OCI-LY3 (cell line): Measurements from ENCODE around the gene CHRM5.

Experiments
- H2AFZ ChIP-seq: fragments of 200-600, 300-600 bp; shearing (Covaris generic); 2 replicates; pipeline ENCODE4 v1.6.0; 2014; ENCODE audit warnings: antibody characterized with exemption, low read depth, low read length
- H3K27ac ChIP-seq: fragments of 200-600, 300-600 bp; sonication (generic); 2 replicates; pipeline ENCODE4 v1.5.1; 2014; ENCODE audit warnings: mild to moderate bottlenecking, low read length, moderate library complexity, mixed read lengths
- H3K27me3 ChIP-seq: fragments of 200-600, 300-600 bp; sonication (generic); 2 replicates; pipeline ENCODE4 v1.6.1; 2014; ENCODE audit warnings: low read depth, low read length, mixed read lengths
- H3K36me3 ChIP-seq: fragments of 200-600, 300-600 bp; sonication (generic); replicated peaks from 2 replicates; pipeline ENCODE3; 2014; ENCODE audit warnings: low read depth, low read length, mixed read lengths
- H3K4me1 ChIP-seq: fragments of 300-600, 200-600 bp; sonication (generic); 2 replicates; pipeline ENCODE4 v1.6.1; 2014; ENCODE audit warnings: low read length, mixed read lengths
- H3K4me2 ChIP-seq: fragments of 200-600, 300-600 bp; sonication (generic); 2 replicates; pipeline ENCODE4 v1.6.1; 2014; ENCODE audit warnings: low read length, mixed read lengths
- H3K4me3 ChIP-seq: fragments of 300-600, 200-600 bp; sonication (generic); 2 replicates; pipeline ENCODE4 v1.5.1; 2014; ENCODE audit warnings: antibody characterized with exemption, mild to moderate bottlenecking, low read length, moderate library complexity
- H3K79me2 ChIP-seq: fragments of 300-600, 200-600 bp; shearing (Covaris generic); 2 replicates; pipeline ENCODE4 v1.6.1; 2014; ENCODE audit warnings: mild to moderate bottlenecking, low read length, mixed read lengths
- H3K9ac ChIP-seq: fragments of 300-600, 200-600 bp; shearing (Covaris generic); 2 replicates; pipeline ENCODE4 v1.6.0; 2014; ENCODE audit warnings: mild to moderate bottlenecking, low read length, moderate library complexity
- H3K9me3 ChIP-seq: fragments of 200-600, 300-600 bp; shearing (Covaris generic); 2 replicates; pipeline ENCODE4 v1.6.1; 2014; ENCODE audit warnings: low read length, mixed read lengths; ENCODE audit not compliant: insufficient read depth
- H4K20me1 ChIP-seq: fragments of 200-600, 300-600 bp; sonication (generic); 2 replicates; pipeline ENCODE4 v1.6.1; 2016; ENCODE audit warnings: low read length, mixed read lengths; ENCODE audit not compliant: insufficient read depth
- CTCF ChIP-seq: fragments of 200-600, 300-600 bp; sonication (generic); IDR thresholded peaks from 2 replicates; pipeline ENCODE4 v1.5.1; 2014; ENCODE audit warnings: antibody characterized with exemption, low read length, low read depth
- EZH2phosphoT487 ChIP-seq: fragments of 200-600 bp; shearing (Covaris generic); IDR thresholded peaks from 2 replicates; pipeline ENCODE4 v1.6.1; 2018; ENCODE audit warnings: antibody characterized with exemption, mixed run types, low read depth

CHRM5 gene

GRCh38 chr15:34059946-34060345, 91.6 kb downstream of the CHRM5 start:
- Histone ChIP-seq H3K27ac (no peak overlapping the region), H3K9me3 (no peaks in the 10 kb centered on the region), H3K79me2 (no peaks in the 10 kb centered on the region), H3K4me3 (no peak overlapping the region), H3K36me3 (no peaks in the 10 kb centered on the region), H4K20me1 (no peaks in the 10 kb centered on the region), H3K4me1 (no peaks in the 10 kb centered on the region), H3K4me2 (no peak overlapping the region), H2AFZ (no peak overlapping the region), H3K27me3 (no peaks in the 10 kb centered on the region), H3K9ac (no peak overlapping the region)
- TF ChIP-seq CTCF (no peak), EZH2phosphoT487 (no peak)

GRCh38 chr15:34064438-34064837, 96.1 kb downstream of the CHRM5 start:
- TF ChIP-seq EZH2phosphoT487 (no peak), CTCF (no peak)
- no peak overlapping the region for H2AFZ ChIP-seq
- no peak overlapping the region for H3K9ac ChIP-seq
- H3K4me3 ChIP-seq: no peak overlapping the region
- H4K20me1 ChIP-seq: no peaks in the 10 kb centered on the region
- H3K4me1 ChIP-seq: no peaks in the 10 kb centered on the region
- no peak overlapping the region for H3K4me2 ChIP-seq
- H3K36me3 ChIP-seq: no peaks in the 10 kb centered on the region
- H3K27ac ChIP-seq: no peak overlapping the region
- no peaks in the 10 kb centered on the region for H3K27me3 ChIP-seq
- no peaks in the 10 kb centered on the region for H3K9me3 ChIP-seq
- H3K79me2 ChIP-seq: no peaks in the 10 kb centered on the region

GRCh38 chr15:34065261-34065660, 97.0 kb downstream of the CHRM5 start:
- Histone ChIP-seq H3K9ac (no peak overlapping the region), H2AFZ (no peak overlapping the region), H3K27ac (no peak overlapping the region), H3K27me3 (no peaks in the 10 kb centered on the region), H3K4me2 (no peak overlapping the region), H4K20me1 (no peaks in the 10 kb centered on the region), H3K79me2 (no peaks in the 10 kb centered on the region), H3K9me3 (no peaks in the 10 kb centered on the region), H3K4me3 (no peak overlapping the region), H3K4me1 (no peaks in the 10 kb centered on the region), H3K36me3 (no peaks in the 10 kb centered on the region)
- TF ChIP-seq EZH2phosphoT487: no peak
- TF ChIP-seq CTCF: no peak

GRCh38 chr15:34065941-34066340, 97.6 kb downstream of the CHRM5 start:
- Histone ChIP-seq H3K9ac (no peak overlapping the region), H2AFZ (no peak overlapping the region), H3K27ac (no peak overlapping the region), H4K20me1 (no peaks in the 10 kb centered on the region), H3K4me3 (no peak overlapping the region), H3K27me3 (no peaks in the 10 kb centered on the region), H3K36me3 (no peaks in the 10 kb centered on the region), H3K9me3 (no peaks in the 10 kb centered on the region), H3K4me1 (no peaks in the 10 kb centered on the region), H3K79me2 (no peaks in the 10 kb centered on the region), H3K4me2 (no peak overlapping the region)
- no peak for TF ChIP-seq EZH2phosphoT487
- TF ChIP-seq CTCF: no peak
